GM23338 (cell line): ENCODE measurements around the gene MED14. TPM values are rescaled to one million over a fixed set of nuclear protein-coding genes. Genes with fewer than 3 reads are reported as not detected.

ENCODE experiments used
- ATAC-seq: fragments of 200-7000 bp; cut with Tn5 transposase; 3 replicates; pipeline ENCODE4 v1.9.1; 2020
- DNase-seq: peaks from one replicate; pipeline ENCODE4 v3.0.0-alpha.2; 2015; ENCODE audit warnings: low spot score
- H2AFZ ChIP-seq: fragments of 200-600 bp; sonication (generic); 2 replicates; pipeline ENCODE4 v1.8.0; 2016; ENCODE audit warnings: antibody characterized with exemption, mild to moderate bottlenecking, moderate library complexity
- H3F3A ChIP-seq: fragments of 200-600 bp; sonication (generic); replicated peaks from 2 replicates; pipeline ENCODE4 v1.8.0; 2017; ENCODE audit warnings: antibody characterized with exemption, mixed run types, low read depth
- H3K27ac ChIP-seq: fragments of 200-600 bp; sonication (generic); 2 replicates; pipeline ENCODE4 v1.6.1; 2016; ENCODE audit warnings: low read depth
- H3K27me3 ChIP-seq: fragments of 200-600 bp; sonication (generic); 2 replicates; pipeline ENCODE4 v1.8.0; 2016; ENCODE audit warnings: mild to moderate bottlenecking, mixed run types, moderate library complexity; ENCODE audit not compliant: insufficient read depth
- H3K36me3 ChIP-seq: fragments of 200-600 bp; sonication (generic); 2 replicates; pipeline ENCODE4 v1.8.0; 2016; ENCODE audit warnings: mild to moderate bottlenecking; ENCODE audit not compliant: insufficient read depth
- H3K4me1 ChIP-seq: fragments of 200-600 bp; sonication (generic); 2 replicates; pipeline ENCODE4 v1.8.0; 2016; ENCODE audit warnings: mild to moderate bottlenecking, moderate library complexity; ENCODE audit not compliant: insufficient read depth
- H3K4me2 ChIP-seq: fragments of 200-600 bp; sonication (generic); 2 replicates; pipeline ENCODE4 v1.7.1; 2017; ENCODE audit warnings: mixed run types
- H3K4me3 ChIP-seq: fragments of 200-600 bp; sonication (generic); 2 replicates; pipeline ENCODE4 v1.6.1; 2016; ENCODE audit warnings: mixed run types
- H3K79me2 ChIP-seq: fragments of 200-600 bp; sonication (generic); replicated peaks from 2 replicates; pipeline ENCODE4 v1.8.0; 2017; ENCODE audit warnings: mild to moderate bottlenecking; ENCODE audit not compliant: insufficient read depth
- H3K9me2 ChIP-seq: fragments of 200-600 bp; sonication (generic); 2 replicates; pipeline ENCODE4 v1.8.0; 2017; ENCODE audit not compliant: insufficient read depth
- H4K20me1 ChIP-seq: fragments of 200-600 bp; sonication (generic); replicated peaks from 2 replicates; pipeline ENCODE4 v1.8.0; 2017; ENCODE audit warnings: mild to moderate bottlenecking; ENCODE audit not compliant: insufficient read depth
- H3K27ac Mint-ChIP-seq: 2 replicates; pipeline ENCODE4 v1.8.0; 2020; ENCODE audit warnings: inconsistent platforms, mild to moderate bottlenecking, moderate library complexity, mixed read lengths
- H3K27me3 Mint-ChIP-seq: 3 replicates; pipeline ENCODE4 v1.8.0; 2022; ENCODE audit warnings: low read depth, mild to moderate bottlenecking, moderate library complexity, mixed read lengths, inconsistent platforms; ENCODE audit not compliant: insufficient read depth, poor library complexity
- H3K36me3 Mint-ChIP-seq: 3 replicates; pipeline ENCODE4 v1.8.0; 2021; ENCODE audit warnings: low read depth, mild to moderate bottlenecking, inconsistent platforms, moderate library complexity, mixed read lengths
- H3K4me1 Mint-ChIP-seq: 3 replicates; pipeline ENCODE4 v1.8.0; 2020; ENCODE audit warnings: mild to moderate bottlenecking, inconsistent platforms, mixed read lengths
- H3K4me3 Mint-ChIP-seq: 3 replicates; pipeline ENCODE4 v1.8.0; 2021; ENCODE audit warnings: moderate library complexity, mild to moderate bottlenecking, inconsistent platforms, mixed read lengths
- H3K9me3 Mint-ChIP-seq: 3 replicates; pipeline ENCODE4 v1.8.0; 2020; ENCODE audit warnings: moderate library complexity, mild to moderate bottlenecking, inconsistent platforms, mixed read lengths
- CREB1 ChIP-seq: fragments of 250-450 bp; sonication (Bioruptor Pico); IDR thresholded peaks from 2 replicates; pipeline ENCODE4 v1.5.0; 2020; ENCODE audit warnings: low read depth, mild to moderate bottlenecking, moderate library complexity
- NANOG ChIP-seq: IDR thresholded peaks from 2 replicates; pipeline ENCODE4 v1.6.1; 2016; ENCODE audit warnings: antibody characterized with exemption, borderline replicate concordance
- ZNF114 ChIP-seq: fragments of 250-450 bp; sonication (Bioruptor Pico); IDR thresholded peaks from 2 replicates; pipeline ENCODE4 v1.5.0; 2020; ENCODE audit warnings: mild to moderate bottlenecking, moderate library complexity
- ZNF331 ChIP-seq: fragments of 250-450 bp; sonication (Bioruptor Pico); IDR thresholded peaks from 2 replicates; pipeline ENCODE4 v1.5.0; 2020; ENCODE audit warnings: low read depth, mild to moderate bottlenecking, moderate library complexity
- polyA plus RNA-seq: library from polyadenylated mRNA; unstranded; fragments of >200 nt; fragmentation: Nextera tagmentation; extraction: Ambion mirVana; gene quantifications from 2 replicates; pipeline ENCODE4 v1.2.1, GENCODE V29; 2016
- total RNA-seq: library from RNA; depleted of rRNA; stranded (reverse); fragments of >200 nt; shearing (Covaris generic); gene quantifications from 2 replicates; pipeline ENCODE4 v1.2.3, GENCODE V29; 2014
- TF ChIP-seq, protein P1 (sequence below), 2 experiments: fragments of 200-600 bp in 1 of 2; sonication (generic) in 1 of 2; conservative IDR thresholded peaks; 2 replicates each; pipeline versions ENCODE4 v1.5.1 to v1.6.1; 2016 to 2017; ENCODE audit warnings: antibody characterized with exemption in 2 of 2, low read depth in 2 of 2, mild to moderate bottlenecking in 2 of 2, moderate library complexity in 1 of 2
- TF ChIP-seq, protein P2 (sequence below): IDR thresholded peaks from one replicate; pipeline ENCODE4 v1.6.1; 2018; ENCODE audit warnings: antibody characterized with exemption; ENCODE audit not compliant: unreplicated experiment
- TF ChIP-seq, protein P3 (sequence below): fragments of 250-450 bp; sonication (Bioruptor Pico); IDR thresholded peaks from 2 replicates; pipeline ENCODE4 v1.5.0; 2020; ENCODE audit warnings: mild to moderate bottlenecking, moderate library complexity

MED14 gene
- total and polyA plus RNA-seq, 2 experiments from 2014 or later, result 29.8 to 99.3 TPM

DNA sequence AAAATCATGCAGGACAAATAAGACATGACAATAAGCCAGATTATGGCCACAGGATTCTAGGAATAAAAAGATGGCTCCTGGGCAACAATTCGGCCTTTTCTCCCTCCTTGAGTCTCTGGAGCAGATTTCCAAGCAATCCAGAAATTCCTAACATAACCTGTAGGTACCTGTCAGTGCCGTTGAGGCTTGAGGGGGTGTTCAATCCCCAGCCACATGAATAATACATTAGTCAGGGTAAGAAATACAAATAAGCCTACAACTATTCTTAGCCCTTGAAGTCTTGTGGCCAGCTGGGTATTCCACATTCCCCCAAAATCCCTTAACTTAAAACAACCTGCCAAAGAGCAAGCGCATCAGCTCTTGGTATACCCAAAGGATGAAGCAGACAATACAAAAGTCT is 97.7 kb downstream of the MED14 start:
- Mint-ChIP-seq H3K36me3 (peaks cover 41% of the 10 kb centered on the region), H3K4me3 (no peak overlapping the region), H3K27ac (no peak overlapping the region), H3K9me3 (peaks cover 2% of the 10 kb centered on the region; the same call in 1 of the 3 replicates), H3K27me3 (peaks cover 2% of the 10 kb centered on the region), H3K4me1 (no peaks in the 10 kb centered on the region)
- Histone ChIP-seq H3F3A (no peaks in the 10 kb centered on the region), H2AFZ (no peak overlapping the region), H3K4me3 (no peak overlapping the region), H3K36me3 (peaks cover 6% of the 10 kb centered on the region), H3K9me2 (no peaks in the 10 kb centered on the region), H3K27ac (no peak overlapping the region), H3K4me1 (no peaks in the 10 kb centered on the region), H3K27me3 (no peaks in the 10 kb centered on the region), H4K20me1 (no peaks in the 10 kb centered on the region), H3K79me2 (no peaks in the 10 kb centered on the region), H3K4me2 (no peak overlapping the region)
- DNase-seq, result no peak
- no peak for TF ChIP-seq ZNF114 (CRISPR knock-in tag)
- TF ChIP-seq, protein P1, sequence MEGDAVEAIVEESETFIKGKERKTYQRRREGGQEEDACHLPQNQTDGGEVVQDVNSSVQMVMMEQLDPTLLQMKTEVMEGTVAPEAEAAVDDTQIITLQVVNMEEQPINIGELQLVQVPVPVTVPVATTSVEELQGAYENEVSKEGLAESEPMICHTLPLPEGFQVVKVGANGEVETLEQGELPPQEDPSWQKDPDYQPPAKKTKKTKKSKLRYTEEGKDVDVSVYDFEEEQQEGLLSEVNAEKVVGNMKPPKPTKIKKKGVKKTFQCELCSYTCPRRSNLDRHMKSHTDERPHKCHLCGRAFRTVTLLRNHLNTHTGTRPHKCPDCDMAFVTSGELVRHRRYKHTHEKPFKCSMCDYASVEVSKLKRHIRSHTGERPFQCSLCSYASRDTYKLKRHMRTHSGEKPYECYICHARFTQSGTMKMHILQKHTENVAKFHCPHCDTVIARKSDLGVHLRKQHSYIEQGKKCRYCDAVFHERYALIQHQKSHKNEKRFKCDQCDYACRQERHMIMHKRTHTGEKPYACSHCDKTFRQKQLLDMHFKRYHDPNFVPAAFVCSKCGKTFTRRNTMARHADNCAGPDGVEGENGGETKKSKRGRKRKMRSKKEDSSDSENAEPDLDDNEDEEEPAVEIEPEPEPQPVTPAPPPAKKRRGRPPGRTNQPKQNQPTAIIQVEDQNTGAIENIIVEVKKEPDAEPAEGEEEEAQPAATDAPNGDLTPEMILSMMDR (conservative IDR thresholded peaks at IDR 0.05; ENCODE audit: low read depth in 2 of 2), result no peak
- no peak for TF ChIP-seq CREB1
- no peak for TF ChIP-seq ZNF331 (CRISPR knock-in tag)
- TF ChIP-seq, protein P2, sequence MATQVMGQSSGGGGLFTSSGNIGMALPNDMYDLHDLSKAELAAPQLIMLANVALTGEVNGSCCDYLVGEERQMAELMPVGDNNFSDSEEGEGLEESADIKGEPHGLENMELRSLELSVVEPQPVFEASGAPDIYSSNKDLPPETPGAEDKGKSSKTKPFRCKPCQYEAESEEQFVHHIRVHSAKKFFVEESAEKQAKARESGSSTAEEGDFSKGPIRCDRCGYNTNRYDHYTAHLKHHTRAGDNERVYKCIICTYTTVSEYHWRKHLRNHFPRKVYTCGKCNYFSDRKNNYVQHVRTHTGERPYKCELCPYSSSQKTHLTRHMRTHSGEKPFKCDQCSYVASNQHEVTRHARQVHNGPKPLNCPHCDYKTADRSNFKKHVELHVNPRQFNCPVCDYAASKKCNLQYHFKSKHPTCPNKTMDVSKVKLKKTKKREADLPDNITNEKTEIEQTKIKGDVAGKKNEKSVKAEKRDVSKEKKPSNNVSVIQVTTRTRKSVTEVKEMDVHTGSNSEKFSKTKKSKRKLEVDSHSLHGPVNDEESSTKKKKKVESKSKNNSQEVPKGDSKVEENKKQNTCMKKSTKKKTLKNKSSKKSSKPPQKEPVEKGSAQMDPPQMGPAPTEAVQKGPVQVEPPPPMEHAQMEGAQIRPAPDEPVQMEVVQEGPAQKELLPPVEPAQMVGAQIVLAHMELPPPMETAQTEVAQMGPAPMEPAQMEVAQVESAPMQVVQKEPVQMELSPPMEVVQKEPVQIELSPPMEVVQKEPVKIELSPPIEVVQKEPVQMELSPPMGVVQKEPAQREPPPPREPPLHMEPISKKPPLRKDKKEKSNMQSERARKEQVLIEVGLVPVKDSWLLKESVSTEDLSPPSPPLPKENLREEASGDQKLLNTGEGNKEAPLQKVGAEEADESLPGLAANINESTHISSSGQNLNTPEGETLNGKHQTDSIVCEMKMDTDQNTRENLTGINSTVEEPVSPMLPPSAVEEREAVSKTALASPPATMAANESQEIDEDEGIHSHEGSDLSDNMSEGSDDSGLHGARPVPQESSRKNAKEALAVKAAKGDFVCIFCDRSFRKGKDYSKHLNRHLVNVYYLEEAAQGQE, result no peak
- TF ChIP-seq, protein P3, sequence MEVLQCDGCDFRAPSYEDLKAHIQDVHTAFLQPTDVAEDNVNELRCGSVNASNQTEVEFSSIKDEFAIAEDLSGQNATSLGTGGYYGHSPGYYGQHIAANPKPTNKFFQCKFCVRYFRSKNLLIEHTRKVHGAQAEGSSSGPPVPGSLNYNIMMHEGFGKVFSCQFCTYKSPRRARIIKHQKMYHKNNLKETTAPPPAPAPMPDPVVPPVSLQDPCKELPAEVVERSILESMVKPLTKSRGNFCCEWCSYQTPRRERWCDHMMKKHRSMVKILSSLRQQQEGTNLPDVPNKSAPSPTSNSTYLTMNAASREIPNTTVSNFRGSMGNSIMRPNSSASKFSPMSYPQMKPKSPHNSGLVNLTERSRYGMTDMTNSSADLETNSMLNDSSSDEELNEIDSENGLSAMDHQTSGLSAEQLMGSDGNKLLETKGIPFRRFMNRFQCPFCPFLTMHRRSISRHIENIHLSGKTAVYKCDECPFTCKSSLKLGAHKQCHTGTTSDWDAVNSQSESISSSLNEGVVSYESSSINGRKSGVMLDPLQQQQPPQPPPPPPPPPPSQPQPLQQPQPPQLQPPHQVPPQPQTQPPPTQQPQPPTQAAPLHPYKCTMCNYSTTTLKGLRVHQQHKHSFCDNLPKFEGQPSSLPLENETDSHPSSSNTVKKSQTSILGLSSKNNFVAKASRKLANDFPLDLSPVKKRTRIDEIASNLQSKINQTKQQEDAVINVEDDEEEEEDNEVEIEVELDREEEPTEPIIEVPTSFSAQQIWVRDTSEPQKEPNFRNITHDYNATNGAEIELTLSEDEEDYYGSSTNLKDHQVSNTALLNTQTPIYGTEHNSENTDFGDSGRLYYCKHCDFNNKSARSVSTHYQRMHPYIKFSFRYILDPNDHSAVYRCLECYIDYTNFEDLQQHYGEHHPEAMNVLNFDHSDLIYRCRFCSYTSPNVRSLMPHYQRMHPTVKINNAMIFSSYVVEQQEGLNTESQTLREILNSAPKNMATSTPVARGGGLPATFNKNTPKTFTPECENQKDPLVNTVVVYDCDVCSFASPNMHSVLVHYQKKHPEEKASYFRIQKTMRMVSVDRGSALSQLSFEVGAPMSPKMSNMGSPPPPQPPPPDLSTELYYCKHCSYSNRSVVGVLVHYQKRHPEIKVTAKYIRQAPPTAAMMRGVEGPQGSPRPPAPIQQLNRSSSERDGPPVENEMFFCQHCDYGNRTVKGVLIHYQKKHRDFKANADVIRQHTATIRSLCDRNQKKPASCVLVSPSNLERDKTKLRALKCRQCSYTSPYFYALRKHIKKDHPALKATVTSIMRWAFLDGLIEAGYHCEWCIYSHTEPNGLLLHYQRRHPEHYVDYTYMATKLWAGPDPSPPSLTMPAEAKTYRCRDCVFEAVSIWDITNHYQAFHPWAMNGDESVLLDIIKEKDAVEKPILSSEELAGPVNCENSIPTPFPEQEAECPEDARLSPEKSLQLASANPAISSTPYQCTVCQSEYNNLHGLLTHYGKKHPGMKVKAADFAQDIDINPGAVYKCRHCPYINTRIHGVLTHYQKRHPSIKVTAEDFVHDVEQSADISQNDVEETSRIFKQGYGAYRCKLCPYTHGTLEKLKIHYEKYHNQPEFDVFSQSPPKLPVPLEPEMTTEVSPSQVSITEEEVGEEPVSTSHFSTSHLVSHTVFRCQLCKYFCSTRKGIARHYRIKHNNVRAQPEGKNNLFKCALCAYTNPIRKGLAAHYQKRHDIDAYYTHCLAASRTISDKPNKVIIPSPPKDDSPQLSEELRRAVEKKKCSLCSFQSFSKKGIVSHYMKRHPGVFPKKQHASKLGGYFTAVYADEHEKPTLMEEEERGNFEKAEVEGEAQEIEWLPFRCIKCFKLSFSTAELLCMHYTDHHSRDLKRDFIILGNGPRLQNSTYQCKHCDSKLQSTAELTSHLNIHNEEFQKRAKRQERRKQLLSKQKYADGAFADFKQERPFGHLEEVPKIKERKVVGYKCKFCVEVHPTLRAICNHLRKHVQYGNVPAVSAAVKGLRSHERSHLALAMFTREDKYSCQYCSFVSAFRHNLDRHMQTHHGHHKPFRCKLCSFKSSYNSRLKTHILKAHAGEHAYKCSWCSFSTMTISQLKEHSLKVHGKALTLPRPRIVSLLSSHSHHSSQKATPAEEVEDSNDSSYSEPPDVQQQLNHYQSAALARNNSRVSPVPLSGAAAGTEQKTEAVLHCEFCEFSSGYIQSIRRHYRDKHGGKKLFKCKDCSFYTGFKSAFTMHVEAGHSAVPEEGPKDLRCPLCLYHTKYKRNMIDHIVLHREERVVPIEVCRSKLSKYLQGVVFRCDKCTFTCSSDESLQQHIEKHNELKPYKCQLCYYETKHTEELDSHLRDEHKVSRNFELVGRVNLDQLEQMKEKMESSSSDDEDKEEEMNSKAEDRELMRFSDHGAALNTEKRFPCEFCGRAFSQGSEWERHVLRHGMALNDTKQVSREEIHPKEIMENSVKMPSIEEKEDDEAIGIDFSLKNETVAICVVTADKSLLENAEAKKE, result no peak
- no peak for TF ChIP-seq NANOG
- ATAC-seq, result no peak
